H1 (cell line): ENCODE measurements around the gene PROX2. TPM values are rescaled to one million over a fixed set of nuclear protein-coding genes. Genes with fewer than 3 reads are reported as not detected.

Experiments used
- CTCF ChIA-PET: fragments of 300-600 bp; sonication (Branson Sonifier 250); formaldehyde crosslinking; loops from one replicate; lab custom pipeline; 2021; ENCODE audit not compliant: partially characterized antibody; lab: Charles Lee
- POLR2A ChIA-PET: fragments of 300-600 bp; sonication (Branson Sonifier 250); formaldehyde crosslinking; loops from one replicate; lab custom pipeline; 2021; ENCODE audit warnings: inconsistent platforms; ENCODE audit not compliant: partially characterized antibody; lab: Charles Lee
- DNase-seq, 2 experiments: peaks; one replicate each; pipeline versions ENCODE4 v3.0.0 to v3.0.0-alpha.2; 2010 to 2022; ENCODE audit warnings: low spot score in 2 of 2, low read depth in 1 of 2, mixed read lengths in 1 of 2
- FAIRE-seq: peaks from 2 replicates; lab custom pipeline; 2011; peaks lifted over from hg19 to GRCh38; lab: Jason Lieb, UNC
- H2AFZ ChIP-seq: 2 replicates; pipeline ENCODE4 v1.8.1; 2012; ENCODE audit warnings: low read length, inconsistent platforms
- H2AK5ac ChIP-seq: 2 replicates; pipeline ENCODE4 v1.6.1; 2013; ENCODE audit warnings: low read depth, low read length
- H2BK120ac ChIP-seq: replicated peaks from 2 replicates; pipeline ENCODE3; 2013; ENCODE audit warnings: low read depth, low read length, inconsistent platforms
- H2BK12ac ChIP-seq: 2 replicates; pipeline ENCODE4 v1.6.1; 2013; ENCODE audit warnings: low read depth, low read length
- H2BK15ac ChIP-seq: 2 replicates; pipeline ENCODE4 v1.6.1; 2013; ENCODE audit warnings: low read length
- H2BK20ac ChIP-seq: 2 replicates; pipeline ENCODE4 v1.6.1; 2013; ENCODE audit warnings: low read length
- H2BK5ac ChIP-seq: 2 replicates; pipeline ENCODE4 v1.6.1; 2013; ENCODE audit warnings: low read depth, low read length
- H3K14ac ChIP-seq: 2 replicates; pipeline ENCODE4 v1.6.1; 2013; ENCODE audit warnings: inconsistent platforms; ENCODE audit not compliant: insufficient read length
- H3K18ac ChIP-seq: 2 replicates; pipeline ENCODE4 v1.6.1; 2013; ENCODE audit warnings: low read length; ENCODE audit errors: extremely low read depth
- H3K23ac ChIP-seq: 2 replicates; pipeline ENCODE4 v1.6.1; 2013; ENCODE audit warnings: inconsistent platforms; ENCODE audit not compliant: insufficient read length
- H3K23me2 ChIP-seq: 2 replicates; pipeline ENCODE4 v1.6.1; 2013; ENCODE audit warnings: low read depth, low read length
- H3K27ac ChIP-seq: 2 replicates; pipeline ENCODE4 v1.6.1; 2011; ENCODE audit warnings: low read depth, low read length, inconsistent platforms
- H3K27me3 ChIP-seq, 4 experiments: replicated peaks in 1 of 4; 1 replicate in 1 of 4; 2 replicates in 3 of 4; pipeline versions ENCODE4 v1.6.1 to v1.8.1; 2011 to 2013; ENCODE audit warnings: low read length in 3 of 4, mild to moderate bottlenecking in 3 of 4, inconsistent platforms in 2 of 4, mixed read lengths in 2 of 4, moderate library complexity in 1 of 4; ENCODE audit not compliant: control insufficient read depth in 3 of 4, insufficient read depth in 3 of 4; ENCODE audit errors: extremely low read depth in 1 of 4
- H3K36me3 ChIP-seq, 4 experiments: 2 replicates each; pipeline versions ENCODE4 v1.6.1 to v1.8.1; 2011 to 2013; ENCODE audit warnings: mild to moderate bottlenecking in 4 of 4, low read length in 3 of 4, moderate library complexity in 2 of 4, control low read depth in 1 of 4, inconsistent platforms in 1 of 4; ENCODE audit not compliant: insufficient read depth in 4 of 4, control insufficient read depth in 2 of 4
- H3K4ac ChIP-seq: replicated peaks from 2 replicates; pipeline ENCODE3; 2013; ENCODE audit warnings: low read length, low read depth, mixed read lengths, inconsistent platforms; ENCODE audit not compliant: insufficient read length
- H3K4me1 ChIP-seq, 4 experiments: replicated peaks in 1 of 4; 1 replicate in 1 of 4; 2 replicates in 3 of 4; pipeline versions ENCODE4 v1.6.1 to v1.8.1; 2011 to 2013; ENCODE audit warnings: low read length in 3 of 4, inconsistent platforms in 2 of 4, mixed read lengths in 1 of 4; ENCODE audit not compliant: insufficient read depth in 4 of 4, control insufficient read depth in 3 of 4
- H3K4me2 ChIP-seq, 2 experiments: 2 replicates each; pipeline versions ENCODE4 v1.6.1 to v1.8.1; 2011 to 2013; ENCODE audit warnings: low read depth in 2 of 2, low read length in 2 of 2, control low read depth in 1 of 2, inconsistent platforms in 1 of 2, mild to moderate bottlenecking in 1 of 2; ENCODE audit not compliant: insufficient read depth in 1 of 2
- H3K4me3 ChIP-seq, 4 experiments: fragments of 200-600, 300-600 bp in 1 of 4; sonication (generic), shearing (Covaris generic), sonication (Bioruptor Twin) in 1 of 4; 2 replicates each; pipeline versions ENCODE4 v1.5.1 to v1.8.1; 2011 to 2016; ENCODE audit warnings: low read length in 4 of 4, low read depth in 3 of 4, control low read depth in 2 of 4, inconsistent platforms in 2 of 4, mild to moderate bottlenecking in 2 of 4, mixed read lengths in 1 of 4, moderate library complexity in 1 of 4; ENCODE audit not compliant: insufficient read depth in 2 of 4; ENCODE audit errors: extremely low read depth in 1 of 4
- H3K56ac ChIP-seq: replicated peaks from 2 replicates; pipeline ENCODE3; 2013; ENCODE audit warnings: low read depth, mild to moderate bottlenecking, mixed read lengths, low read length, inconsistent platforms; ENCODE audit not compliant: insufficient read length
- H3K79me1 ChIP-seq: 2 replicates; pipeline ENCODE4 v1.6.1; 2013; ENCODE audit warnings: low read depth, low read length, control low read depth
- H3K79me2 ChIP-seq, 2 experiments: 2 replicates each; pipeline versions ENCODE4 v1.6.1 to v1.8.1; 2012 to 2013; ENCODE audit warnings: low read length in 2 of 2, mild to moderate bottlenecking in 2 of 2, inconsistent platforms in 1 of 2; ENCODE audit not compliant: insufficient read depth in 2 of 2, control insufficient read depth in 1 of 2
- H3K9ac ChIP-seq, 4 experiments: replicated peaks in 1 of 4; 1 replicate in 1 of 4; 2 replicates in 3 of 4; pipeline versions ENCODE4 v1.6.1 to v1.8.1; 2011 to 2013; ENCODE audit warnings: low read depth in 3 of 4, low read length in 3 of 4, control low read depth in 2 of 4, mild to moderate bottlenecking in 2 of 4, moderate library complexity in 2 of 4, inconsistent platforms in 1 of 4; ENCODE audit errors: extremely low read depth in 1 of 4
- H3K9me3 ChIP-seq, 2 experiments: 2 replicates each; pipeline versions ENCODE4 v1.6.1 to v1.8.1; 2012 to 2013; ENCODE audit warnings: mild to moderate bottlenecking in 2 of 2, moderate library complexity in 2 of 2, control low read depth in 1 of 2, inconsistent platforms in 1 of 2, low read depth in 1 of 2, low read length in 1 of 2, mixed read lengths in 1 of 2; ENCODE audit not compliant: insufficient read depth in 2 of 2
- H4K20me1 ChIP-seq, 2 experiments: replicated peaks in 1 of 2; 2 replicates each; pipeline versions ENCODE3 to v1.8.1; 2011 to 2013; ENCODE audit warnings: inconsistent platforms in 2 of 2, low read length in 2 of 2, mild to moderate bottlenecking in 1 of 2; ENCODE audit not compliant: insufficient read depth in 2 of 2, control insufficient read depth in 1 of 2
- H4K5ac ChIP-seq: 2 replicates; pipeline ENCODE4 v1.6.1; 2013; ENCODE audit warnings: low read length, low read depth, mixed read lengths, inconsistent platforms; ENCODE audit not compliant: insufficient read length
- H4K8ac ChIP-seq: 2 replicates; pipeline ENCODE4 v1.8.0; 2013; ENCODE audit warnings: mild to moderate bottlenecking, moderate library complexity, low read length, inconsistent platforms; ENCODE audit not compliant: insufficient read depth; ENCODE audit errors: extremely low read depth
- H4K91ac ChIP-seq: replicated peaks from 2 replicates; pipeline ENCODE3; 2013; ENCODE audit warnings: low read length, mixed read lengths, inconsistent platforms; ENCODE audit not compliant: insufficient read length
- BCL11A ChIP-seq, 2 experiments: IDR thresholded peaks; one replicate each; pipeline ENCODE4 v1.6.1; 2011; ENCODE audit warnings: low read depth in 2 of 2, low read length in 2 of 2, mild to moderate bottlenecking in 2 of 2
- CHD1 ChIP-seq: IDR thresholded peaks from 2 replicates; pipeline ENCODE4 v1.6.1; 2012; ENCODE audit warnings: low read depth, low read length, improper control_type of control experiment
- EGR1 ChIP-seq: IDR thresholded peaks from 2 replicates; pipeline ENCODE4 v1.6.1; 2011; ENCODE audit warnings: low read depth, low read length, borderline replicate concordance
- WGBS, 2 experiments: shearing (Covaris generic) in 1 of 2; methylation state at CpG; one replicate each; pipeline versions ENCODE4 v1.1.6 to v1.1.7; 2013 to 2015; ENCODE audit warnings: low lambda C conversion rate in 2 of 2, mixed read lengths in 2 of 2, inconsistent platforms in 1 of 2, low coverage in 1 of 2, missing lambda C conversion rate in 1 of 2; ENCODE audit not compliant: insufficient replicate concordance in 2 of 2, insufficient coverage in 1 of 2, insufficient read length in 1 of 2; ENCODE audit errors: extremely low coverage in 1 of 2, missing lambda C conversion rate in 1 of 2; 5-methylcytosine and 5-hydroxymethylcytosine counted together
- polyA plus RNA-seq, 7 experiments: library from polyadenylated mRNA; depleted of rRNA in 3 of 7; stranded (reverse) in 5 of 7; unstranded in 2 of 7; fragments of >200 nt in 5 of 7; fragments of 200-250 nt in 2 of 7; gene quantifications; 1 replicate in 5 of 7; 2 replicates in 1 of 7; 4 replicates in 1 of 7; pipeline versions ENCODE4 v1.2.1 to v1.2.3, GENCODE V29; 2011 to 2013; ENCODE audit warnings: missing spikeins in 2 of 7, mixed read lengths in 2 of 7
- total RNA-seq: library from RNA; stranded (reverse); fragmentation: NEBNext Ultra II Directional; extraction: Animal tissue kit (Norgen Biotek cat#: 25700); gene quantifications from 2 replicates; pipeline ENCODE4 v1.2.1, GENCODE V29; 2021

PROX2 gene
- total and polyA plus RNA-seq, 2 of the 8 experiments (the other 6 are each of a cell fraction or from before 2014, with no cell fraction given) = 0.03 TPM; not detected in 1

- no peaks in the 10 kb centered on the region; a peak in 1 of 7 replicates for H3K4me1 ChIP-seq
- ChIA-PET POLR2A (interaction anchor here (0.6 to 3.0 kb wide), 5 partner anchors 8 to 180 kb away, joined by 3 to 8 read pairs (median 3); no protein-coding TSS in a partner anchor), CTCF (interaction anchor here (0.6 to 24.8 kb wide), 10 partner anchors 10 to 390 kb away, joined by 4 to 509 read pairs (median 8); partner anchors contain the start of gene RPS6KL1)
- H3K27ac ChIP-seq = no peak overlapping the region
- no peak overlapping the region for H2BK5ac ChIP-seq
- H3K9me3 ChIP-seq = no peaks in the 10 kb centered on the region
- no peak overlapping the region for H2BK12ac ChIP-seq
- TF ChIP-seq BCL11A (IDR thresholded peaks at IDR 0.05; ENCODE audit: low read depth in 2 of 2, low read length in 2 of 2) (no peak), EGR1 (no peak), CHD1 (no peak)
- DNase-seq (no peak), FAIRE-seq (no peak)
- peaks cover 0 to 3% of the 10 kb centered on the region in 2 experiments for H4K20me1 ChIP-seq
- H3K79me2 ChIP-seq = no peaks in the 10 kb centered on the region
- no peak overlapping the region for H2BK20ac ChIP-seq
- no peak overlapping the region for H2AK5ac ChIP-seq
- H3K56ac ChIP-seq = no peak overlapping the region
- H4K8ac ChIP-seq = no peak overlapping the region; the same call in 1 of the 2 replicates
- H3K23ac ChIP-seq = no peak overlapping the region
- H4K91ac ChIP-seq = no peak overlapping the region
- H3K4me3 ChIP-seq = no peak overlapping the region
- H3K18ac ChIP-seq = no peak overlapping the region; the same call in 1 of the 2 replicates
- WGBS, 2 experiments = 98% methylated on average over 6 of the region's 6 CpGs; no CpG with 5 or more reads in 1 of the 2 experiments
- no peak overlapping the region for H2BK120ac ChIP-seq
- H3K14ac ChIP-seq = no peak overlapping the region
- H3K79me1 ChIP-seq = no peaks in the 10 kb centered on the region
- H3K27me3 ChIP-seq = no peaks in the 10 kb centered on the region
- no peak overlapping the region for H3K4ac ChIP-seq
- no peak overlapping the region for H2AFZ ChIP-seq
- no peaks in the 10 kb centered on the region for H3K36me3 ChIP-seq
- H3K9ac ChIP-seq = no peak overlapping the region
- no peak overlapping the region for H2BK15ac ChIP-seq
- H4K5ac ChIP-seq = no peak overlapping the region
- H3K4me2 ChIP-seq = no peak overlapping the region
- H3K23me2 ChIP-seq = no peaks in the 10 kb centered on the region
Measured at GRCh38 chr14:74912111-74912510, 36.2 kb upstream of the PROX2 start.
